Mucosa of descending colon (tissue), 3 donors: ENCODE results near the gene PTGER2. TPM values are rescaled to one million over a fixed set of nuclear protein-coding genes. Genes with fewer than 3 reads are reported as not detected.
A peak's percentile ranks its signal among the peaks of the same experiment; 100 is the strongest.

ENCODE experiments used
- ATAC-seq: fragments of 200-7000 bp; cut with Tn5 transposase; one replicate; pipeline ENCODE4 v1.9.1; 2020; ENCODE audit warnings: mild to moderate bottlenecking, moderate library complexity
- DNase-seq, 3 donors: peaks; one replicate each; pipeline ENCODE4 v3.0.0-alpha.2; 2020
- H3K36me3 ChIP-seq: fragments of 200-600 bp; one replicate; pipeline ENCODE4 v1.8.0; 2021; ENCODE audit warnings: low read depth, mild to moderate bottlenecking
- H3K4me1 ChIP-seq: fragments of 200-600 bp; one replicate; pipeline ENCODE4 v1.8.0; 2021; ENCODE audit warnings: low read depth, mild to moderate bottlenecking
- H3K4me3 ChIP-seq: fragments of 200-600 bp; one replicate; pipeline ENCODE4 v1.8.0; 2021; ENCODE audit warnings: mild to moderate bottlenecking
- H3K9me3 ChIP-seq: fragments of 200-600 bp; one replicate; pipeline ENCODE4 v1.8.0; 2021; ENCODE audit warnings: mild to moderate bottlenecking
- CTCF ChIP-seq: fragments of 200-600 bp; IDR thresholded peaks from one replicate; pipeline ENCODE4 v1.8.0; 2022; ENCODE audit warnings: antibody characterized with exemption, mild to moderate bottlenecking
- intact Hi-C, 2 donors: fragments of 100-400 bp; cut with DNase I in 1 of 2; cut with micrococcal nuclease in 1 of 2; formaldehyde crosslinking; loops; one replicate each; pipeline versions ENCODE4 v1.11.0 to v1.11.1; 2022; cut with DNase I, micrococcal nuclease
- total RNA-seq, 3 donors: library from RNA; stranded (reverse); fragmentation: NEBNext Ultra II Directional in 2 of 3; extraction: Animal tissue kit (Norgen Biotek cat#: 25700) in 2 of 3; gene quantifications; one replicate each; pipeline versions ENCODE4 v1.2.1 to v1.2.4, GENCODE V29; 2021 to 2023
- donor health status: DM: no; HTN: no; CAD: no; lungs with moderate emphysema.
- donor health status: DM: no; HTN: no; CAD: no.
- donor health status: DM: no; HTN: yes; CAD: no.

The PTGER2 gene
- total RNA-seq, 3 donors from 2014 or later: 3.2 to 8.1 (median 4.1) TPM

GRCh38 chr14:52325126-52325525, 11.0 kb downstream of the PTGER2 start:
- ATAC-seq (peak; percentile 75), DNase-seq (no peak)
- no peak overlapping the region for H3K4me3 ChIP-seq
- no peaks in the 10 kb centered on the region for H3K36me3 ChIP-seq
- peaks cover 10% of the 10 kb centered on the region for H3K9me3 ChIP-seq
- intact Hi-C loops: no loop called here
- peaks cover 3% of the 10 kb centered on the region for H3K4me1 ChIP-seq
- no peak for TF ChIP-seq CTCF

- peak; percentile 22 for ATAC-seq
- no peak overlapping the region for H3K4me3 ChIP-seq
- H3K4me1 ChIP-seq: peaks cover 3% of the 10 kb centered on the region
- TF ChIP-seq CTCF: no peak
- no peaks in the 10 kb centered on the region for H3K36me3 ChIP-seq
- DNase-seq: no peak
- H3K9me3 ChIP-seq: peaks cover 10% of the 10 kb centered on the region
- intact Hi-C loops: no loop called here
These were observed 11.5 kb downstream of the PTGER2 start for GRCh38 chr14:52325630-52326029.

GRCh38 chr14:52327374-52328226, 13.5 kb downstream of the PTGER2 start:
- no peak for TF ChIP-seq CTCF
- intact Hi-C loops: no loop called here
- H3K36me3 ChIP-seq: no peaks in the 10 kb centered on the region
- H3K4me3 ChIP-seq: no peak overlapping the region
- peaks cover 2% of the 10 kb centered on the region for H3K9me3 ChIP-seq
- peak; percentile 59 for ATAC-seq
- no peak for DNase-seq
- H3K4me1 ChIP-seq: peaks cover 3% of the 10 kb centered on the region

GRCh38 chr14:52328276-52328675, 14.2 kb downstream of the PTGER2 start:
- ATAC-seq (no peak), DNase-seq (no peak)
- peaks cover 3% of the 10 kb centered on the region for H3K4me1 ChIP-seq
- peaks cover 2% of the 10 kb centered on the region for H3K9me3 ChIP-seq
- no peak overlapping the region for H3K4me3 ChIP-seq
- intact Hi-C loops: no loop called here
- TF ChIP-seq CTCF: no peak
- H3K36me3 ChIP-seq: no peaks in the 10 kb centered on the region

GRCh38 chr14:52329678-52330369, 15.7 kb downstream of the PTGER2 start:
- H3K4me1 ChIP-seq: peaks cover 13% of the 10 kb centered on the region
- no peak for TF ChIP-seq CTCF
- ATAC-seq: no peak
- H3K36me3 ChIP-seq: no peaks in the 10 kb centered on the region
- intact Hi-C loops: no loop called here
- H3K9me3 ChIP-seq: no peaks in the 10 kb centered on the region
- H3K4me3 ChIP-seq: no peak overlapping the region
- no peak for DNase-seq
